ENCODE measurements around the gene KBTBD12.

Gene KBTBD12

GRCh38 chr3:127985655-127986225, 70.7 kb downstream of the KBTBD12 start:
- DNase-seq (ENCODE audit: low read depth, low spot score), result no peak

- no peak for DNase-seq (ENCODE audit: low read depth, low spot score)
These were observed 71.8 kb downstream of the KBTBD12 start for GRCh38 chr3:127986803-127987202.

DNA sequence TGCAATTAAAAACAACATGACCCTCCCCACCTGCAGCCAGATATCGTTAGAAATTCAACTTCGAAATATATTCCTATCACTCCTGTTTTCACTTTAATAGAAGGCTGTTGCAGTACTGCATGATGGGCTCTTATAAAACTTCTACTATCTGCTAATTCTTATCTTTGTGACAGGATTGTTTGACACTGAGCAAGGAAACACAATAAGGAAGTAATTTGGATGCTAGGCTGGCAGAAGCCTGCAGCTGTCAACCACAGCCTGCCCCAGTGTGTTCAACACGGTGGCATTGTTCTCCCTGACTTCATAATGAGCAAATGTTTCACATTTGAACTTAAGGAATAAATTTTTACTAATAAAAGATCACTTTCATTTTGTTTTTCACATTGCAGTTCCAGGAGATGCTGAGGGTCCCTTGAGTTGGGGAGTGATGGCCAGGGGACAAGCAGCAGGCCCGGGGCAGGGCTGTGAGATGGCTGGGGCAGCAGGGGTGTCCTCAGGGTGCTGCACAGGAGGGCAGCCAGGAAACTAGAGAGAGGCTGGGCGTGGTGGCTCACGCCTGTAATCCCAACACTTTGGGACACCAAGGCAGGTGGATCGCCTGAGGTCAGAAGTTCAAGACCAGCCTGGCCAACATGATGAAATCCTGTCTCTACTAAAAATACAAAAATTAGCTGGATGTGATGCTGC, 72.4 kb downstream of the KBTBD12 start:
- no peak for DNase-seq (ENCODE audit: low read depth, low spot score)

DNA sequence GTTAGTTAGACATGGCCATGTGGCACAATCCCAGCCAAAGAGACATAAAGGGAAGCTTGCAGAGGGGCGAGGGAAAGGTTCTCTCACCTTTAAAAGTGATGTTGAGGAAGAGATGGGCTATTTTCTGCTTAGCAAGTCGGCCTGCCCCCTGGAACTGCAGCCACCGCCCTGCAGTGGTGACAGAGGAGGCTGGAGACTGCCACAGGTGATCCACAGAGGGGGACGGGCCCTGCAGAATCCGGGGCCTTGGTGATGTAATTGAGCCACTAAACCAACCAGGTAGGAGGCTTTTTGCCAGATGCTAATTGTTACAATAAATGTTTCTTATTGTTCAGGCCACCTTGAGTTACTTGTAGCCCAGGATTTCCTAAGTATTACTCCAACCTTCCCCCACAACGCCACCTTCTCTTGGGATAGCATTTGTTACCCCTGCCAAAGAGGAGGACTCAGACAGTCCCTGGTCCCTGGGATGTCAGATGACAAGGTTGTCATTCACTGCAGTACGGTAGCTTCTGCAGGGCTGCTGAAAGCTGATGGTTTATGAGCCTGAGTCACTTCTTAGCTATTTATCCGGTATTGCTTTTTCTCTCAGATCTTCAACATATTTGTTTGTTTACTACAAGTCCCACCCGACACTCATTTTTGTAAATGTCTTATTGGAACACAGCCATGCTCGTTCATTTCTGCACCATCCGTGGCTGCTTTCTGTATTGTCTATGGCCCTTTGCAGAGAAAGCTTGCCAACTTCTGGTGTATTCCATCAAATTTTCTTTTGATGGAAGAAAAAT, 73.9 kb downstream of the KBTBD12 start:
- no peak for DNase-seq (ENCODE audit: low read depth, low spot score)

GRCh38 chr3:127990051-127990450, 75.0 kb downstream of the KBTBD12 start:
- DNase-seq (ENCODE audit: low read depth, low spot score), result no peak

DNA sequence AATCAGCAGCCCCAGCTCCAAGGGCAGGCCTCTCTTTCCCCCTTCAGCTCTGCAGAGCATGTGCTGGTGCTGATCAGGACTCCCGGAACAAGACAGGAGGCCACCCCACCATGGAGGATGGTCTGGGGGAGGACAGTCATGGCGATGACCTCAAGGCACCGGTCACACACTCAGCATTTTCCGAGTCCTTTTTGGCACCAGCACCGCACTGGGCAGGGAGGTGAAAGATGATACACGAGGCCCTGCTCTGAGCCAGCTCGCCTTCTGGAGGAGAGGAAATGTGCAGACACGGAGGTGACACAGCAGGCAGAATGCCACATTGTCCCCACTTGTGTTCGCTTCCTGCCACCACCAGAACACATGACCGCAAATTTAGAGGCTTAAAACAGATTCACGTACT, 75.4 kb downstream of the KBTBD12 start:
- no peak for DNase-seq (ENCODE audit: low read depth, low spot score)

DNA sequence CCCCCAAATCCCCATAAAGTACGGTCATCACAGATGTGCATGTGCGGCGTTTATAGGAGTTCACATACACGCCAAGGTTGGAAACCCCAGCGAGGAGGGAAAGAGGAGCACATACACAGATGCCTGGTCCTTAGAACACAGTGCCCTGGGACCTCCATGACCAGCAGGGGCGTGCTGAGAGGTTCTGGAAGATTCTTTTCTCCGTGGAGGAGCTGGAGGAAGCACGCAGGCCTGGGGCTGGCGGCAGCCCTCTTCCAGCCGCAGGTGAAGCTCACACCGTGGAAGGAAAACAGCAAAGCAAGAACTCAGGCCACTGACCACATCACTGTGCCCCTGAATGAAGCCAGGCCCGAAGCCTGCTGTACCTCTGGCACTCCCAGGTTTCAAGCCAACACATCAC, 76.2 kb downstream of the KBTBD12 start:
- no peak for DNase-seq (ENCODE audit: low read depth, low spot score)

DNA sequence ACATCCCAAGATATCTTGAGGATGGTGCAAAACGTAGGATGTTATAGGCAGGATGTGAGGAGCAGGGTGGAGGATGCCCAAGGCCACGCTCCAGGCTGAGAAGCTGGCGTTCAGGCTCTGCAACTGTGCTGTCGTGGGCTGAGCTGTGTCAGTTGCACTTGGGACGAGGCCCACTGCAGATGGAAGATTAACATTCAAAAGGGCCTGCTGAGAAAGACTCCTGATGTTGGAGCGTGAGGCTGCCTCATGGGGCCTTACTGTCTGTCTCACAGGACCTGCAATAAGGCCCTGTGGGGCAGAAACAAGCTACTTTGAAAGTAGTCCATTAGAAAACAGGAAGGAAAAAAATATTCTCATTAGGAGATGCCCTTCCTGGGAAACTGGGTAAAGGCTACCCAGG, 76.6 kb downstream of the KBTBD12 start:
- DNase-seq (ENCODE audit: low read depth, low spot score), result no peak

DNA sequence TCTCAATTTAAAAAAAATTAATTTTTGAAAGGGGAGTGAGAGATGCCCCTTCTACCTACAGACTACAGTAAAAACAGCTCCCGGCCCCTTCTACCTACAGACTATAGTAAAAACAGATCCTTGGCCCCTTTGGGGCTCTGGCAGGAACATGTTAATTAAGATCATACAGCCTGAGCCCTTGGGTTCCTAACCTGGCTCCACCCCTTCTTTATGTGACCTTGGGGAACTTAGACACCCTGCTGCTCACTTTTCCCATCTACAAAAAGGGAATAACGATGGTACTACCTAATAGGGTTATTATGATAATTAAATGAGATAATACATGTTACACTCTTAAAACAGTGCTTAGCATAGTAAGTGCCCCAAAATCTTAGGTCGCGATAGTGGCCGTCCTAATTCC, 77.1 kb downstream of the KBTBD12 start:
- DNase-seq (ENCODE audit: low read depth, low spot score), result no peak

DNA sequence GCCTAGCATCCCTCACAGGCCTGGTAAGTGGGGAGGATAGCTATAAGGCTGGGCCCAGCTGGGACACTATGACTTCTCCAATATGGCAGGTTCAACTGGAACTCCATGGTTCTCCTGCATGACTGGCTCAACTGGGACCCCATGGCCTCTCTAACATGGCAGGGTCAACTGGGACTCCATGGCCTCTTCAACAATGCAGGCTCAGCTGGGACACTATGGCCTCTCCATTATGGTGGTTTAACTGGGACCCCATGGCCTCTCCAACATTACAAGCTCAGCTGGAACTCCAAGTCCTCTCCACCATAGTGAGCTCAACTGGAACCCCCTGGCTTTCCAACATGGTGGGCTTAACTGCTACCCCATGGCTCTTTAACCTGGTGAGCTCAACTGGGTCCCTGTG, 79.0 kb downstream of the KBTBD12 start:
- no peak for DNase-seq (ENCODE audit: low read depth, low spot score)

DNA sequence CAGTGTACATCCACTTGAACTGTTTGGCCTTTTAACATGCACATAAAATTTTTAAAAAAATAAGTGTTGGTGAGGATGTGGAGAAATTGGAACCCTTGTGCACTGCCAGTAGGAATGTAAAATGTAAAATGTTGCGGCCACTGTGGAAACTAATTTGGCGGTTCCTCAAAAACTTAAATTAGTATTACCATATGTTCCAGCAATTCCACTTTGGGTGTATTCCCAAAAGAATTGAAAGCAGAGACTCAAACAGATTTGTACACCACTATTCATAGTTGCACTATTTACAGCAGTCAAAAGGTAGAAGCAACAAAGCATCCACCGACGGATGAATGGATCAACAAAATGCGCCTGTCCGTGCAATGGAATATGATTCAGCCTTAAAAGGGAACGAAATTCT, 82.0 kb downstream of the KBTBD12 start:
- no peak for DNase-seq (ENCODE audit: low read depth, low spot score)

- DNase-seq (ENCODE audit: low read depth, low spot score), result no peak
These were observed 82.9 kb downstream of the KBTBD12 start for GRCh38 chr3:127997961-127998360.

- no peak for DNase-seq (ENCODE audit: low read depth, low spot score)
These were observed 83.6 kb downstream of the KBTBD12 start for GRCh38 chr3:127998596-127998995.

GRCh38 chr3:127999509-128000106, 84.6 kb downstream of the KBTBD12 start:
- DNase-seq (ENCODE audit: low read depth, low spot score), result no peak

DNA sequence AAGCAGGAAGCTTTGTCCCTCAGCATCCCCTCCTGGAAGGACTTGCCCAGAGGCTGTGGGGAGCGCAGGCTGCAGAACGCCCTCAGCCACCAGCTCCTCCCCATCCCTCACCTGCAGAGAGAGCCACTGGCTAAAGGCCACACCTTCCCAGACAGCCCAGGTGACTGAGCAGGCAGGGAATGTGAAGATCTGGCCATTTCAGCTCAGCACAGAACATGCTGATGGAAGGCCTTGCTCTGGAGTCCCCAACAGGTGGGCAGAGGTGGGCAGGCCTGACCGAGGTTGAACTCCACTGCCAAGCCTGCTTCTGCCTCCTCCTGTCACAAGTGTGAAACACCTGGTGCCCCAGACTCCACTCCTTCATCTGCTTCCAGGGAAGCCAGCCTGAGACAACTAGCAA, 86.5 kb downstream of the KBTBD12 start:
- DNase-seq (ENCODE audit: low read depth, low spot score), result no peak

DNA sequence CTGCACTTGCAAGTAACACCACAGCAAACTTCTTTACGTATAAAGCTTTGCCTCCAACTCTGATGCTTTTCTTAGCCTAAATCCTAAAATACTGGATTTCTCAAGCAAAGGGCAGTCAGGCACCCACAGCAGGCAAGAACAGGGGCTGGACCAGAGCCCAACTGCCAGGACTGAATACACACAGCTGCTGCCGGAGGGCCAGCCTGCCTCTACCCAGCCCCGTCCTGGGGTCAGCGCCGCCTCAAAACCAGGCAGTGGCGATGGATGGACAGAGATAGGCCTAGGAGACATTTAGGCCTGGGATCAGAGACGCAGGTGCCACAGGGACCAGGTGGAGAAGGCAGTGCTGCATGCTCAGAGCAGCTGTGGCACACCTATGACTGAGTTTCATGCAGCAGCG, 89.6 kb downstream of the KBTBD12 start:
- DNase-seq (ENCODE audit: low read depth, low spot score), result no peak

GRCh38 chr3:128006061-128007032, 91.3 kb downstream of the KBTBD12 start:
- DNase-seq (ENCODE audit: low read depth, low spot score), result no peak

- no peak for DNase-seq (ENCODE audit: low read depth, low spot score)
These were observed 92.0 kb downstream of the KBTBD12 start for GRCh38 chr3:128007033-128007424.

DNA sequence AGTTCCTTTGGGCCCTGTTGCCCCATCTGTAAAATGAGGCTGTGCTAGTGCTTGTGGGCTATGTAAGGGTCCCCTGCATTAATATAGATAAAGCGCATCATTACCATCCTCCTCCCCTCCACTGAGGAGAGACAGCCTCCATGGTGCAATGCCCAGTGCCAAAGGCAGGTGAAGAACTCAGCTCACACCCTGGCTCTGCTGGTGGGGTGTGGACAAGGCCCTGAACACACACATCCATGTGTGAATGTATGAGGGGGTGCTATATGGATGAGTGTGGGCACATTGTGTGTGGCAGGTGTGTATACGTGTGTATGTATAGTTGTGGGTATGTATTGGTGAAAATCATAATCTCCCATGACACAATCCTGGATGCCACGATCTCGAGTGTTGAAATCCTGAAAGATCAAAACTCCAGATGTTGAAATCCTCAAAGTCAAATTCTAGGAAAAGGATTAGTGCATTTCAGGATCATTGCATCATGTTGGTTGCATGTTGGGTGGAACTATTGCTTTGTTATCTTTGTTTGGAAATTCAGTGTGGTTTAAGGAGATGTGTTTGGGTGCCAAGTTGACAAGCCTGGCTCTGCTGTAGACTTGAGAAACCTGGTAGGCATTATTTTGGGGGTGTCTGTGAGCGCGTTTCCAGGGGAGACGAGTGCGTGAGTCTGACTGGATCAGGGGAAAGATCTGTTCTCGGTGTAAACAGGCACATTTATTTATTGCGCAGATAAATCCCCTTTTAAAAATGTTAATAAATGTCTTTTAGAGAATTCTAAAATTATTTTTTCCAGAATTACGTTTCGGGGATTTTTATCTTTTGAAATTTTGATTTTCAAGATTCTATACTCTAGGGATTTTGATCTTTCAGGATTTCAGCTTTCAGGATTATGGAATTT, 95.2 kb downstream of the KBTBD12 start:
- no peak for DNase-seq (ENCODE audit: low read depth, low spot score)

GRCh38 chr3:128011140-128011539, 96.1 kb downstream of the KBTBD12 start:
- no peak for DNase-seq (ENCODE audit: low read depth, low spot score)
